OCI-LY3 (cell line): ENCODE results near the gene PARP3.

ENCODE experiments used
- CTCF ChIP-seq: fragments of 200-600, 300-600 bp; sonication (generic); IDR thresholded peaks from 2 replicates; pipeline ENCODE4 v1.5.1; 2014; ENCODE audit warnings: antibody characterized with exemption, low read length, low read depth
- EZH2phosphoT487 ChIP-seq: fragments of 200-600 bp; shearing (Covaris generic); IDR thresholded peaks from 2 replicates; pipeline ENCODE4 v1.6.1; 2018; ENCODE audit warnings: antibody characterized with exemption, mixed run types, low read depth

- no peak for TF ChIP-seq CTCF
- no peak for TF ChIP-seq EZH2phosphoT487
Measured at GRCh38 chr3:51984269-51984647, 42.1 kb downstream of the PARP3 start.
